ENCODE results near the gene OBP2A. TPM values are rescaled to one million over a fixed set of nuclear protein-coding genes. Genes with fewer than 3 reads are reported as not detected.

The OBP2A gene
- polyA plus RNA-seq, 1 donor (not counting 4 experiments of a cell fraction or from before 2014, with no cell fraction given): not detected

GRCh38 chr9:135555203-135555602 is 9.3 kb downstream of the OBP2A start:
- dilution Hi-C loops (cut with MboI; ENCODE audit: extremely low pct_ligation_motif_present, low sequenced_read_pairs): no loop called here
- DNase-seq (ENCODE audit: low read depth, low spot score): no peak
- no peaks in the 10 kb centered on the region for H3K9me1 ChIP-seq (ENCODE audit: control insufficient read depth, extremely low read depth, insufficient read depth, low read length)
- no peaks in the 10 kb centered on the region for H4K20me1 ChIP-seq (ENCODE audit: control insufficient read depth, extremely low read depth, insufficient read depth, low read length)
- no peaks in the 10 kb centered on the region for H3K36me3 ChIP-seq (ENCODE audit: control insufficient read depth in 2 of 2, extremely low read depth in 1 of 2, insufficient read depth in 2 of 2, low read length in 2 of 2)
- H3K4me3 ChIP-seq (ENCODE audit: control insufficient read depth in 2 of 3, extremely low read depth in 1 of 3, insufficient read depth in 2 of 3, low read depth in 1 of 3, low read length in 3 of 3): no peak overlapping the region
- no peak overlapping the region for H2AFZ ChIP-seq (ENCODE audit: control insufficient read depth, low read length)
- no peak for FAIRE-seq
- no peaks in the 10 kb centered on the region for H3K9me3 ChIP-seq (ENCODE audit: control insufficient read depth, low read depth, low read length)
- no peak overlapping the region for H3K9ac ChIP-seq (ENCODE audit: control insufficient read depth, extremely low read depth, insufficient read depth, low read length)
- no peaks in the 10 kb centered on the region for H3K27me3 ChIP-seq (ENCODE audit: control insufficient read depth, extremely low read depth, insufficient read depth, low read length)
- H3K27ac ChIP-seq (ENCODE audit: control insufficient read depth, insufficient read depth, low read length): no peak overlapping the region
- H3K79me2 ChIP-seq (ENCODE audit: control insufficient read depth, insufficient read depth, low read length): no peaks in the 10 kb centered on the region
- H3K4me1 ChIP-seq (ENCODE audit: control insufficient read depth, extremely low read depth, insufficient read depth, low read length): no peaks in the 10 kb centered on the region
- TF ChIP-seq, protein P1, sequence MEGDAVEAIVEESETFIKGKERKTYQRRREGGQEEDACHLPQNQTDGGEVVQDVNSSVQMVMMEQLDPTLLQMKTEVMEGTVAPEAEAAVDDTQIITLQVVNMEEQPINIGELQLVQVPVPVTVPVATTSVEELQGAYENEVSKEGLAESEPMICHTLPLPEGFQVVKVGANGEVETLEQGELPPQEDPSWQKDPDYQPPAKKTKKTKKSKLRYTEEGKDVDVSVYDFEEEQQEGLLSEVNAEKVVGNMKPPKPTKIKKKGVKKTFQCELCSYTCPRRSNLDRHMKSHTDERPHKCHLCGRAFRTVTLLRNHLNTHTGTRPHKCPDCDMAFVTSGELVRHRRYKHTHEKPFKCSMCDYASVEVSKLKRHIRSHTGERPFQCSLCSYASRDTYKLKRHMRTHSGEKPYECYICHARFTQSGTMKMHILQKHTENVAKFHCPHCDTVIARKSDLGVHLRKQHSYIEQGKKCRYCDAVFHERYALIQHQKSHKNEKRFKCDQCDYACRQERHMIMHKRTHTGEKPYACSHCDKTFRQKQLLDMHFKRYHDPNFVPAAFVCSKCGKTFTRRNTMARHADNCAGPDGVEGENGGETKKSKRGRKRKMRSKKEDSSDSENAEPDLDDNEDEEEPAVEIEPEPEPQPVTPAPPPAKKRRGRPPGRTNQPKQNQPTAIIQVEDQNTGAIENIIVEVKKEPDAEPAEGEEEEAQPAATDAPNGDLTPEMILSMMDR (optimal IDR thresholded peaks at IDR 0.05 in 1 of 3, IDR thresholded peaks at IDR 0.05 in 1 of 3, conservative IDR thresholded peaks at IDR 0.05 in 1 of 3; ENCODE audit: extremely low read depth in 1 of 3, insufficient read depth in 2 of 3, low read length in 3 of 3): no peak
- no peak for TF ChIP-seq EZH2 (IDR thresholded peaks at IDR 0.05; ENCODE audit: low read length)
- no peak overlapping the region for H3K4me2 ChIP-seq (ENCODE audit: control insufficient read depth, extremely low read depth, insufficient read depth, low read depth, low read length)

DNA sequence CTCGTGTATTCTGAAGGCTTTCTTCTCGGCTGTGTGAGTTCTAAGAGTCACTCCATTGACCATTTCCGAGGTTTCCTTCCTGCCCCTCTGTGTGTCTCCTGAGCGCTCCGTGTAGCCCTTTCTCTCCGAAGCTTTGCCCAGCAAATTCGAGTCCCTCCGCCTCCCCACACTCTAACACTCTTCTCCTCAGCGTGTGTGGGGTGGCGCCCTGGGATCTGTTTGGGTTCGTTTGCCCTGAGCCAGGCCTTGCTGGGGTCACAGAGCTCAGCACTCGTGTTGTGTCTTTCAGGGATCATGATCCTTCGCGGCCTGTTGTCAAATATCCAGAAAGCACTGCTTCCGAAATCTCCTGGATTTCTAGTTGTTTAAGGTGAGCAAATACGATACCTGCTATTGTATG is 10.0 kb downstream of the OBP2A start:
- Histone ChIP-seq H3K4me1 (ENCODE audit: control insufficient read depth, extremely low read depth, insufficient read depth, low read length) (no peaks in the 10 kb centered on the region), H3K9me3 (ENCODE audit: control insufficient read depth, low read depth, low read length) (no peaks in the 10 kb centered on the region), H3K9ac (ENCODE audit: control insufficient read depth, extremely low read depth, insufficient read depth, low read length) (no peak overlapping the region), H3K36me3 (ENCODE audit: control insufficient read depth in 2 of 2, extremely low read depth in 1 of 2, insufficient read depth in 2 of 2, low read length in 2 of 2) (no peaks in the 10 kb centered on the region), H3K79me2 (ENCODE audit: control insufficient read depth, insufficient read depth, low read length) (no peaks in the 10 kb centered on the region), H2AFZ (ENCODE audit: control insufficient read depth, low read length) (no peak overlapping the region), H3K4me2 (ENCODE audit: control insufficient read depth, extremely low read depth, insufficient read depth, low read depth, low read length) (no peak overlapping the region), H3K27me3 (ENCODE audit: control insufficient read depth, extremely low read depth, insufficient read depth, low read length) (no peaks in the 10 kb centered on the region), H4K20me1 (ENCODE audit: control insufficient read depth, extremely low read depth, insufficient read depth, low read length) (no peaks in the 10 kb centered on the region), H3K9me1 (ENCODE audit: control insufficient read depth, extremely low read depth, insufficient read depth, low read length) (no peaks in the 10 kb centered on the region), H3K27ac (ENCODE audit: control insufficient read depth, insufficient read depth, low read length) (no peak overlapping the region), H3K4me3 (ENCODE audit: control insufficient read depth in 2 of 3, extremely low read depth in 1 of 3, insufficient read depth in 2 of 3, low read depth in 1 of 3, low read length in 3 of 3) (no peak overlapping the region)
- dilution Hi-C loops (cut with MboI; ENCODE audit: extremely low pct_ligation_motif_present, low sequenced_read_pairs): no loop called here
- TF ChIP-seq, protein P1 (optimal IDR thresholded peaks at IDR 0.05 in 1 of 3, IDR thresholded peaks at IDR 0.05 in 1 of 3, conservative IDR thresholded peaks at IDR 0.05 in 1 of 3; ENCODE audit: extremely low read depth in 1 of 3, insufficient read depth in 2 of 3, low read length in 3 of 3): no peak
- TF ChIP-seq EZH2 (IDR thresholded peaks at IDR 0.05; ENCODE audit: low read length): no peak
- no peak for DNase-seq (ENCODE audit: low read depth, low spot score)
- no peak for FAIRE-seq
